Measurements from ENCODE around the gene MYH11.
"Not testable (repeated sequence)": the region's sequence is repeated elsewhere in the genome, so short reads cannot be mapped to it uniquely, and the experiment has no call there.

Gene MYH11

DNA sequence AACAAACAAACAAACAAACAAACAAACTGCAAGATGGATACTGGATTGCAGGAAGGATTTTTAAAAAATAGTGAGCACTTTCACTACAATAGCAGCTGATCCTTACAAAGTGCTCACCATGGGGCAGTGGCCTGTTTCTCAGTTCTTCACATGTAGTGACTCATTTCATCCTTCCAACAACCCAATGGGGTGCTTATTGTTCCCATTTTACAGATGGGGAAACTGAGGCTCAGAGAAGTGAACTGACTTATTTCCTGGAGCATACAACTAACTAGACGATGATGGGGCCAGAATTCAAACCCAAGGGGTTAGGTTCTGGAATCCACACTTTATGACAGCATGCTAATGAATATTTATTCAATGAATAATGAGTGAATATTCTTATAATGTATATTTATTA, 61.2 kb downstream of the MYH11 start:
- H3K36me3 ChIP-seq, result no peaks in the 10 kb centered on the region
- H3K27ac ChIP-seq, result no peak overlapping the region
- TF ChIP-seq, protein P1, sequence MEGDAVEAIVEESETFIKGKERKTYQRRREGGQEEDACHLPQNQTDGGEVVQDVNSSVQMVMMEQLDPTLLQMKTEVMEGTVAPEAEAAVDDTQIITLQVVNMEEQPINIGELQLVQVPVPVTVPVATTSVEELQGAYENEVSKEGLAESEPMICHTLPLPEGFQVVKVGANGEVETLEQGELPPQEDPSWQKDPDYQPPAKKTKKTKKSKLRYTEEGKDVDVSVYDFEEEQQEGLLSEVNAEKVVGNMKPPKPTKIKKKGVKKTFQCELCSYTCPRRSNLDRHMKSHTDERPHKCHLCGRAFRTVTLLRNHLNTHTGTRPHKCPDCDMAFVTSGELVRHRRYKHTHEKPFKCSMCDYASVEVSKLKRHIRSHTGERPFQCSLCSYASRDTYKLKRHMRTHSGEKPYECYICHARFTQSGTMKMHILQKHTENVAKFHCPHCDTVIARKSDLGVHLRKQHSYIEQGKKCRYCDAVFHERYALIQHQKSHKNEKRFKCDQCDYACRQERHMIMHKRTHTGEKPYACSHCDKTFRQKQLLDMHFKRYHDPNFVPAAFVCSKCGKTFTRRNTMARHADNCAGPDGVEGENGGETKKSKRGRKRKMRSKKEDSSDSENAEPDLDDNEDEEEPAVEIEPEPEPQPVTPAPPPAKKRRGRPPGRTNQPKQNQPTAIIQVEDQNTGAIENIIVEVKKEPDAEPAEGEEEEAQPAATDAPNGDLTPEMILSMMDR (IDR thresholded peaks at IDR 0.05), result no peak
- H3K9me3 ChIP-seq, result no peaks in the 10 kb centered on the region
- peaks cover 6 to 7% of the 10 kb centered on the region in 2 experiments for H3K4me1 ChIP-seq (ENCODE audit: control insufficient read depth in 1 of 2, insufficient read depth in 1 of 2, low read depth in 1 of 2, low read length in 1 of 2)
- no peak overlapping the region for H3K4me3 ChIP-seq (ENCODE audit: low read depth in 1 of 2, low read length in 1 of 2)
- H3K27me3 ChIP-seq, result no peaks in the 10 kb centered on the region

DNA sequence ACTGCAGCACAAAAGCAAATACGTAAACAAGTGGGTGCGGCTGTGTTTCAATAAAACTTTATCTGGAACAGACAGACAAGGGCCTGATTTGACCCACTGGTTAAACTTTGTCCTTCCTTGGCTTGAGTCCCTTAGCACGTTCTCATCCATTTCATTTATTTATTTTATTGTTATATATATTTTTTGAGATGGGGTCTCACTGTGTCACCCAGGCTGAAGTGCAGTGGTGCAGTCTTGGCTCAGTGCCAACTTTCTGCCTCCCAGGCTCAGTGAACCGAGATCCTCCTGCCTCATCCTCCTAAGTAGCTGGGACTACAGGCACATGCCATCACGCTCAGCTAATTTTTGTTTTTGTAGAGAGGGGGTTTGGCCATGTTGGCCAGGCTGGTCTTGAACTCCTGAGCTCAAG, 64.3 kb downstream of the MYH11 start:
- H3K4me3 ChIP-seq (ENCODE audit: low read depth in 1 of 2, low read length in 1 of 2), result no peak overlapping the region
- H3K4me1 ChIP-seq (ENCODE audit: control insufficient read depth in 1 of 2, insufficient read depth in 1 of 2, low read depth in 1 of 2, low read length in 1 of 2), result peaks cover 24 to 25% of the 10 kb centered on the region in 2 experiments
- H3K9me3 ChIP-seq, result no peaks in the 10 kb centered on the region
- H3K27me3 ChIP-seq, result no peaks in the 10 kb centered on the region
- no peak overlapping the region for H3K27ac ChIP-seq
- no peaks in the 10 kb centered on the region for H3K36me3 ChIP-seq
- TF ChIP-seq, protein P1 (IDR thresholded peaks at IDR 0.05), result no peak

- no peak overlapping the region for H3K4me3 ChIP-seq (ENCODE audit: low read depth in 1 of 2, low read length in 1 of 2)
- no peaks in the 10 kb centered on the region for H3K27me3 ChIP-seq
Measured at GRCh38 chr16:15790458-15790857, 66.4 kb downstream of the MYH11 start.

DNA sequence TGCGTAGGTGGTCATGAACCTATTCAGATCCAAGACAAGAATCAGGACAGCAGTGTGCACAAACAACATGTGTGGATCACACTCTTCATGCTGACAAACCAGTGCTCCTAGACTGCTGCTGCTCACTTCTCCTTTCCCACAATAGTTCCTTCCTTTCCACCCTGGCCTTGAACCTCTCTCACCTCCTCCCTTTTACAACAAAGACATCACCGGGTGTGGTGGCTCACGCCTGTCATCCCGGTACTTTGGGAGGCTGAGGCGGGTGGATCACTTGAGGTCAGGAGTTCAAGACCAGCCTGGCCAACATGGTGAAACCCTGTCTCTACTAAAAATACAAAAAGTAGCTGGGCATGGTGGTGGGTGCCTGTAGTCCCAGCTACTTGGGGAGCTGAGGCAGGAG, 67.0 kb downstream of the MYH11 start:
- H3K27me3 ChIP-seq; H3K4me3 ChIP-seq (ENCODE audit: low read depth in 1 of 2, low read length in 1 of 2); H3K27ac ChIP-seq; H3K9me3 ChIP-seq; H3K36me3 ChIP-seq: not testable (repeated sequence)
- H3K4me1 ChIP-seq (ENCODE audit: control insufficient read depth in 1 of 2, insufficient read depth in 1 of 2, low read depth in 1 of 2, low read length in 1 of 2), result peaks cover 24 to 25% of the 10 kb centered on the region in 2 experiments

More at GRCh38 chr16:15790458-15790857, 66.4 kb downstream of the MYH11 start:
- Histone ChIP-seq H3K9me3 (no peaks in the 10 kb centered on the region), H3K36me3 (no peaks in the 10 kb centered on the region), H3K4me1 (ENCODE audit: control insufficient read depth in 1 of 2, insufficient read depth in 1 of 2, low read depth in 1 of 2, low read length in 1 of 2) (peaks cover 24 to 25% of the 10 kb centered on the region in 2 experiments), H3K27ac (no peak overlapping the region)
- TF ChIP-seq, protein P1 (IDR thresholded peaks at IDR 0.05), result no peak

DNA sequence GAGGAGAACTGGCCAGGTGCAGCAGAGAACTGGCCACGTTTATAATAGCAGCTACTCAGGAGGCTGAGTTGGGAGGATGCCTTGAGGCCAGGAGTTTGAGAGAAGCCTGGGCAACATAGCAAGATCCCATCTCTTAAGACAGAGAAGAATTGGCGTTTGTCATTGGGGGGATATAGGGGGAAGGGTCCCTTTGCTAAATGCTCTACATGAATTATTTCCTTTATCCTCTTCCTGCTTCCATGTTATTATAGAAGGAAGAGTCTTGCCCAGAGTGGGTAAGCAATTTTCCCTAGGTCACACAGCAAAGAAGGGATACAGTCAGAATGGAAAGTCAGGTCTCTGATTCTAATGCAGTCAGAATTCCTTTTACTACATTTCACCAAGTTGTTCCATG, 68.0 kb downstream of the MYH11 start:
- no peaks in the 10 kb centered on the region for H3K27me3 ChIP-seq
- H3K4me1 ChIP-seq (ENCODE audit: control insufficient read depth in 1 of 2, insufficient read depth in 1 of 2, low read depth in 1 of 2, low read length in 1 of 2), result peaks cover 24 to 25% of the 10 kb centered on the region in 2 experiments
- no peak overlapping the region for H3K27ac ChIP-seq
- no peak overlapping the region for H3K4me3 ChIP-seq (ENCODE audit: low read depth in 1 of 2, low read length in 1 of 2)
- H3K9me3 ChIP-seq, result no peaks in the 10 kb centered on the region
- TF ChIP-seq, protein P1 (IDR thresholded peaks at IDR 0.05), result no peak
- H3K36me3 ChIP-seq, result no peaks in the 10 kb centered on the region

DNA sequence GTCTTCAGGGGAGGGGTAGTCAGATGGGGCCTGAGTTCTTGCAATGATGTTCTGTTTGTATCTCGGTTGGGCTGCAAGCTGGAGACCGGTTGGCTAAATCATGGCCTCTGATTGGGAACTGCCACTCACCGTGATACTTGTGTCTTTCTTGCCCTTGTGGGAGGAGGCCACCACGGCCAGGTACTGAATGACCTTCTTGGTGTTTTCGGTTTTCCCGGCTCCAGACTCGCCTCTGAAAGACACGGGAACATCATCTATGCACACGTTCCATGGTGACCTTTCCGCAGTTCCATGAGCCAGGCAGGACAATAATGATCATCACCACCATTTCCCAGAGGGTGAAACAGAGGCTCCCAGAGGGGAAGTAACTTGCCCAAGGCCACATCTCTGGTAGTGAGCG, 70.3 kb downstream of the MYH11 start:
- H3K36me3 ChIP-seq, result no peaks in the 10 kb centered on the region
- H3K4me3 ChIP-seq (ENCODE audit: low read depth in 1 of 2, low read length in 1 of 2), result no peak overlapping the region
- H3K27ac ChIP-seq, result no peak overlapping the region
- TF ChIP-seq, protein P1 (IDR thresholded peaks at IDR 0.05), result no peak
- H3K9me3 ChIP-seq, result no peaks in the 10 kb centered on the region
- H3K27me3 ChIP-seq, result no peaks in the 10 kb centered on the region
- peaks cover 18% of the 10 kb centered on the region in 2 experiments for H3K4me1 ChIP-seq (ENCODE audit: control insufficient read depth in 1 of 2, insufficient read depth in 1 of 2, low read depth in 1 of 2, low read length in 1 of 2)
